HG03432 (cell line): ENCODE results near the gene ABCF2.

Experiments used
- ATAC-seq: cut with Tn5 transposase; IDR thresholded peaks from one replicate; pipeline ENCODE4 v1.9.1; 2021; ENCODE audit warnings: mild to moderate bottlenecking, moderate library complexity; ENCODE audit not compliant: unreplicated experiment

The ABCF2 gene

GRCh38 chr7:151252961-151253711 lies 26.1 kb upstream of the ABCF2 start:
- ATAC-seq: no peak

DNA sequence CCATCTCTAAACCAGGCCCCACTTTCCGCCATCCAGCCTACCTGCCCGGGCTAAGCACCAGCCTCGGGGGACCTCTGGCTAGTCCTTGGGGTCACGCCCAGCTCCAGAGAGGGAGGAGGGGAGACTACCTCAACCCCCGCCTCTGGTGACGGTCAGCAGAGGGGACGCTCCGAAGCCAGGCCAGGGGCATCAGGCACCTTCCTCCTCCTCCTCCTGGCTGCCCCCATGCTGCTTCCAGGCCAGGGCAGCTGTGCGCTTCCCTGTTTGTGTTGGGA lies 25.5 kb upstream of the ABCF2 start:
- no peak for ATAC-seq

- no peak for ATAC-seq
Observed at GRCh38 chr7:151251689-151252560, 24.9 kb upstream of the ABCF2 start.

DNA sequence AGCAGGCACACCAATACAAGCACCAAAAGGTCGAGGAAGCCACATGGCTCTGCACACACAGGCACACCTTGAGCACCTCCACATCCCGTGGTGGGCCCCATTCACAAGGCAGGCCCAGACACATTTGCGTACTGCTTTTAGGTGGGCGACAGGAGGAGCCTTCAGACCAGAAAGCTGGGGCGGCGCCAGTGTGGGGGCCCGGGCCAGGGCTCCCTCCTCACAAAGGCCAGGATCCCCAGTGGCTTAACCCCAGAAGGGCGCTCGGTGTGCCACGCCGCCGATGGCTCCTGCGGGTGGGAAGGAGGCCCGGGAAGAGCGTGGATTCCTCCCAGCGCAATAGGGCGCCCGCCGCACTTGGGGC lies 24.3 kb upstream of the ABCF2 start:
- no peak for ATAC-seq

DNA sequence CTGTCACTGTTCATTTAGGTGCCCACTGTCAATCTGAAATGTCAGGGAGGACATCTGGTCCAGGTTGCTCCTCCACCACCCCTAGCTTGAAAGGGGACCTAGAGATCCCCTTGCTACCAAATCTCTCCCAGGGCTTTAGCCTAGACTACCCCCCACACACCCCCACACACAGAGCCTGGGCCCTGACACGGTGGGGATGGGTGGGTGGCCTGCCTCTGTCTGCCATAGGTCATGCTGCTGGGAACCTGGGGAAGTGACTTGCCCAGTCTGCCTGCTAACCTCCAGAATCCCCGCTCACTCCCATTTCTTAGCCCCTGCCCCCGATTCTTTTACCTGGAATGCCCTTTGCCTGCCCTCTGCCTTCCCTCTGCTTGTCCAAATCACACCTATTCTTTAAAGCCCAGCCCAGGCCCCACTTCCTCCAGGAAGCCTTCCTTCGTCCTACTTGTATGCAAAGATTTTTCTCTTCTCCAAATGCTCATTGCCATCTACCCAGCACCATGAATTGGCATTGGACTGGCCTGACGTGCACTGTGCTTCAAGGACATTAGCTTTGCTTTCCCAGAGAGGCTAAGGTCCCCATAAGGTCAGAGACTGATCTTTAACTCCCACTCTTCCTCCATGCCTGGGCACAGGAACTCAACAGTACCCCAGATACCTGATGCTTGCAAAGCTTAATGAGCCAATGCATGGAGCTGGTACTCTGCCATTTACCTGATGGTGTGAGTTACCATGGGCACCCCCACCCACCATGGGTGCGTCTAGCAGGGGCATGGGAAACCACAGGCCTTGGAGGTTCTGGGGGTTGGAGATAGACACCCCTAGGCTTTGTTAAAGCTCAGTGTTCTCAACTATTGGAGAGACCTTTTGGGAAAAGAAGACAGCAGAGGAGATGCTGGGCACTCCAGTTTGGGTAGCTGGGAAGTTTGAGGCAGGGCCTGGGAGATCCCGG lies 23.5 kb upstream of the ABCF2 start:
- no peak for ATAC-seq

DNA sequence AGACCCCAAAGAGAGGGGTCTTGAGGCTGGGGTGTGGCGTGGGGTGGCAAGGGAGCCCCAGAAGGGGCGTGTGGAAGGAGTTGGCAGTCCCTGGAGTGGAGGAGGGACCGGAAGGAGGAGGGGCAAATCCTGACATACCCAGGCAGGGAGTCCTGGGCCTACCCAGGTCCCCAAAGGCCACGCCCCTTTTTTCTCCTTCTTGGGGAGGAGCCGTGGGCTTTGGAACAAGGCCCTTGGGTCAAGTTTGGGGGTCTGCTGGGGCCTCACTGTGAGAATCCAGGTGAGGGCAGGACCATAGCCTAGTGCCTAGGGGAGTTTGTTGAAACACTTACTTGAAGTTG lies 22.7 kb upstream of the ABCF2 start:
- ATAC-seq: no peak

DNA sequence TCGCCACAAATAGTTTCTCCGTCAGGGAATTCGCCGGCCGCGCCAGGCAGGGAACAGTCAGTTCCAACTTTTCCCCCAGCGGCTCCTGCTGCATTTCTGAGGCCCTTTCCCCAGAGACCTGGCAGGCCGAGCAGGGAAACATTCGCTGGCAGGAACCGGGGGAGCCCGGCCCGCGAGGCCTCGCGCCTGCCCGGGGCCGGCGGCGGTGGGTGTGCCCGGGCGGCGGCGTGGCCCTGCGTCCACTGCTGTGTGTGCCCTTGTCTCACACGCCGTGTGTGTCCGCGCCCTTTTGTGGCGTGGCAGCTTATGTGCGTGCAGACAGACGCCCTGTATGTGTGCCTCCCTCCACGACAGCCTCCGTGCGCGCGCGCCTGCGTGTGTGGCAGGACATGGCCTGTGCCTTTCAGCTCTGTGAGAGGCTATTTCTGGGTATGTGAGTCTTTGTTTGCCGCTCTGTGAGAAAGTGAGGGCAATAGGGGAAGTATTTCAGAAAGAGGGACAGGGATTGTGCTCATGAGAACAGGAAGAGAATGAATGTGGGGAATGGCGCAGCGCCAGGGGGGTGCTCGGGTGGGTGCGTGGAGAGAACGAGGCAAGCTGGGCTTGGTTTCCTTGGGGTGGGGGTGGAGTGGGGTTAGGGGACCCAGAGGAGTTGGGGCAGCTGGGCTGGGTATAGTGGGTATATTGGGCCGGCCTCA lies 22.2 kb upstream of the ABCF2 start:
- ATAC-seq: no peak

DNA sequence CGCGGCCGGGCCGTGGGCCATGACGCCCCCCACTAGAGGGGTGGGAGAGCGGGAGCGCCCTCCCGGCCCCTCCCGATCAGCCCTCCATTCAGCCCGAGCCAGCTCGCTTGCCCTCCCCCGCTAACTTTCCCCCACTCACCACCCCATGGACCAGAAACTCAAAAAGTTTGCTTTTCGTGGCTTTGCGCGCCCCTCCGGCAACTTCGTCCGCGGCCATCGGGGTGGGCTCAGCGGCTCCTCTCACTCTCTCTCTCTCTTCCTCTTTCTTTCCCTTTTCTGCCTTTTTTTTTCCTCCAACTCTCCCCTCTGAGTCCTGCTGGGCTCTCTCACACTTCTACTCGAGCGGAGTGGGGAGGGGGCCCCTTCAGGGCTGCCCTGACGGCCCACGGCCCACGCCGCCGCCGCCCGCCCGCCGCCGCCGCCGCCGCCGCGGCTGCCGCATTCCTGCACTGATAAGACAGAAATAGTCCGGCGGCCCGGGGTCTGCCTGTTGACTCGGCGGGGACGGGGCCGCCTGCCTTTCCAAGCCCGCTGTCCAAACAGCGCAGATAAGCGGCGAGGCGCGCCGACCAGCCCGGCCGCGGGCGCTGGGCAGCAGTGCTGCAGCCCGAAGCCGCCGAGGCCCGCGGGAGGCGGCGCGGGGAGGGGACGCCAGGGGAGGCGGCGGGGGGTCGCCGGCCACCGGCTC lies 21.5 kb upstream of the ABCF2 start, which contains the start of gene SMARCD3:
SMARCD3 (minus strand) TSS at position 349 of the 688 bp plus-strand sequence; CDS start at position 217, 132 bp downstream.
- no peak for ATAC-seq

DNA sequence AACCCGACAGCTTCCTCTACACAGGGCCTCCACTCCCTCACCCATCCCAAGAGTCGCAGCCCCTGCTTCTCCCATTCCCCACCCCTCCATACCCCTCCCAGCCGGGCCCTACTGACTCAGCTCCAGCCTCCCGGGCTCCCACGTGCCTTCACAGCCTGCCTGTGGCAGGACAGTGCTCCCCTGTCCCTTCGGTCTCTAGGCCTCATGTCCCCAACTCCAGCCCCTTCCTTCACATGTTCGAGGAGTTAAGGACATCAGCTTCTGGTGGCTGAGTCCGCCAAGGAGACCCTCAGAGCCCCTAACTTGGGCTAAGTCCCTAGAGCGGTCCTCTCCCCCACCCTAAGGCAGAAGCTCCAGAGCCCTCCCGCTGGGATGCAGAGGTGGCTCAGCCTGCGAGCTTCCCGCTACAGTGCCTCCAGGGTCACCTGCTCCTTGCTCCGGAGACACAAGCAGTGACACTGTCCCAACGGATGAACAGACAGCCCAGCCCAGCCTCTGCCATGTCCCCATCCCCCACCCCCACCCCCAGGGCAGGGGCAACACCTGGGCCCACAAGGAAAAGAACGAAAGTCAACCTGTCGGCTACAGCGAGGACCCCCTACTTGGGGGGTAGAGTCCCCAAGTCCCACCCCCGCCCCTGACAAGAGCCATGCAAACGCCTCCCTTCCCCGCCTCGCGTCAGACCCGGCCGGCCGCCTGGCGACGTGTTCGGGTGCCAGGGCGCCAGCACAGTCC lies 20.8 kb upstream of the ABCF2 start:
- ATAC-seq: no peak

DNA sequence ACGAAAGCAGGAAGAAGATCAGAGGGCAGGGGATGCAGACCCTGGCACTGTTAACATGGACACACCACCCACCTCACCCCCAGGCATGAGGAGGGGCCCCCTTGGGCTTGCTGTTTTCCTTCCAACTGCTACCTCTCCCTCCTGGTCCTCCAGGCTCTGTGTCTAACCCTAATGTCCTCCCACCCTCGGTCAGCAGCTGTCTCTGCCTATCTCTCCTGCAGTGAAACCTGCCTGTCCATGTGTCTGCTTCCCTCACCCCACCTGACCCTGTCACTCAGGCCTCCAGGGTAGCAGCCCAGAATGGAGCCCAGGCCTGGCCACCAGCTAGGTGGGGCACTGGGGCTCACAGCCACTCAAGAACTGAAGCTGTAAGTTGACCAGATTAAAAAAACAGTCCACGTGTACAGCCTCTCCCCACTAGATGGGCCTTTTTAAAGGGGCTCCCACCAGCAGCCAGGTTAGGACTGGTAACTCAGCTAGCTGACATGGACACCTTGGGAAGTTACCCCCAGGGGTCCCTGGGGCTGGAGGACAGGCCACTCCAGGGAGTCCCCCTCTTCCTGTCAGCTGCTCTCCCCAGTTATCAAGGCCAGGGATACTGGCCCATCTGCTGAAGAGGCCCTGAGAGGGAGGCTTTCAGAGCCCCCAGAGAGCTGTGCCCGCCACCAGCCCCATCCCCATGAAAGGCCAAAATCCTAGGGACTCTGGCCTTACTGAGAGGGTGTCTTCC lies 20.0 kb upstream of the ABCF2 start:
- ATAC-seq: no peak

- no peak for ATAC-seq
Observed at GRCh38 chr7:151246102-151246850, 19.3 kb upstream of the ABCF2 start.

DNA sequence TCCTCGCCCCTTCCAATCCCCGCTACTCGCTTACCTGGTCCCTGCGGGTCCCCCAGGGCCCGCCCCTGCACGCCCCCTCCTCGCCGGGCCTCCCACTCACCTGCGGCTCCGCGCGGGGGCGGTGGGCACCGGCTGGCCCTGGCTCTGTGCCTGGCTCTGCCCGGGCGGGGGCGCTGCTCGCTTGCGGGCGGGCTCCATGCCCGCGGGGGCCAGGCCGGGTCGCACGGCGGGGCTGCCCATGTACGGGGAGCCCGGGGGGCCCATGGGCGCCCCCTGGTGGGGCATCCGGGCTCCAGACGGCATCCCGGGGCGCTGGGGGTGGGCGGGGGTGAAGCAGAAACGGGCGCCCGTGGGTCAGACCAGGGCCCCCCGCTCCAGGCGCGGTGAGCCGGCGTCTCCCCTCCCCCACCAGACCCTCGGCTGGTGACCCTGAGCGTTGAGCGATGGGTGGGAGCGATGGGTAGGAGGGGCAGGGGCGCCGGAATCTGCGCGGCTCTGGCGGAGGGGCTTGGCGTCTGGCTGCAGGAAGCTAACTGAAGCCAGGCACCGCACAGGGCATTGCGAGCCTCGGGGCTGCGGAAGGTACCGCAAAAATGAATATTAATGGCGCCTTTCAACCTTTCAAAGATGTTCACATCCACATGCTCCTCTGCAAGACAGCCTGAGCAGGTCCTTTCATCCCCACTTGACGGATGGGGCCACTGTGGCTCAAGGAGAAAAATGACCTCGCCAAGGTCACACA lies 18.5 kb upstream of the ABCF2 start:
- ATAC-seq: peak; percentile 50

GRCh38 chr7:151244841-151245346 lies 17.9 kb upstream of the ABCF2 start:
- ATAC-seq: no peak

DNA sequence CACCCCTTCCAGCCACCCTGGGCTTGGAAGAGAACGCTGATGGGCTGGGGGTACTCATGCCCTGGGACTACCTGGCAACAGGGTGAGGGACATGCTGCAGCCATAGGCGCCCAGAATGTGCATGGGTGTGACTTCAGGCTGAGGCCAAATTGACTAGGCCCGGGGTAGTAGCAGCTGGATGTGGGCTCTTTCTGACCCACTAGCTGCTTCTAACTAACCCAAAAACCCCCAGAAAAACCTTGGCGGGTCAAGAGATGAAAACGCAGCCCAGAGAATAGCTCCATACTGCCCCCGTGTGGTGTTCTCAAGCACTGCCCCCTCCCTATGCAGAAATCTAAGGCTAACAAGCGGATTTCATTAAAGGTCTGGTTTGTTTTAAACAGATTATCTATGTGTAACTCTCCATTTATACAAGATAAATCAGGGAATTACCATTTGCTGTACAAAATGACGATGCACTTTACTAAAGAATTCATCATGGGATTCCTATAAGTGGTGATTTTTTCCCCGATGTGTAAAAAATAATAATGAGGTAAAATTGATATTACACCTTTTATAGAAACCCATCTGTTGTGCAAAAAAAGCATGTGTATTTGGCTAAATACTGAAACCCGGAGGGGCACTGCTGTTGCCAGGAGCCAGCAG lies 17.3 kb upstream of the ABCF2 start:
- no peak for ATAC-seq

DNA sequence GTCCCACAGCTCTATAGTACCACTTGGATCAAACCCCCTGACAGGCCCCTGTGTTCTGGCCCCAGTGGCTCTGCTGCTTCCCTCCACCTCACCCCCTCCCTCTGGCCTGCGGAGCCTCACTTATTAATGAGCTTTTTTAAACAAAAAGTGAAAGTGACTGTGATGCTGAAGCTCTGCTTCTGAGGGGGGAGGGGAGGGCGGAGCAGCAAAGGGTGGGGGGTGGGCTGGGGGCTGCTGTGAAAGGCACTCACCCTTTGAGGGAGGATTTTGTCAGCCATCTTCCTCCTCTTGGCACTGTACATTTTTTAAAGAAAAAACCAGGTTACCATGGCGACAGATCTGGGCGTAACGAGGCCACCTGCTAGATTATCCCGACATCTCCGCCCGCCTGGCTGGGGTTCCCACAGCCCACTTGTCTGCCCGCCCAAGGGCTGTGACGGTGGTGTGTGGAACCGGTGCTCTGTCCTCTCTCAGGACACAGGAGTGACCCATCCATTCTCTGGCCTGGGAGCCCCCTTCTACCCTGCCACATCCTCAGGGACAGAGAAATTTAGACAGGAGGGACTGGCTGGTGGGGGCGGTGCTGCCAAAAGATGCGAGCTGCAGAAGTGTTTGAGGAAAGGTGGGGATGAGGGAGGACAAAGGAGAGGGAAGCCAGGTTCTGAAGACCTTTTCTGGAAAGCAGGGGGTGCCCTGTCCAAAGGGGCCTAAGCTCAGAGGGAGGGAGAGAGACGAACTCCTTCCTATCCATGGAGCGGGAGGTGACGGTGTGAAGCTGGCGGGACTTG lies 16.6 kb upstream of the ABCF2 start:
- no peak for ATAC-seq

- ATAC-seq: no peak
Observed at GRCh38 chr7:151243045-151243349, 16.0 kb upstream of the ABCF2 start.
